Astrocyte (in vitro differentiated cells and primary cell): Measurements from ENCODE around the gene EFNA5.

Source experiments
- CTCF ChIP-seq: IDR thresholded peaks from 2 replicates; pipeline ENCODE4 v1.5.1; 2011; ENCODE audit warnings: low read depth, mild to moderate bottlenecking, inconsistent platforms, low read length, moderate library complexity; ENCODE audit not compliant: insufficient read depth
- EZH2 ChIP-seq: IDR thresholded peaks from 2 replicates; pipeline ENCODE4 v1.6.1; 2012; ENCODE audit warnings: mild to moderate bottlenecking, low read length, inconsistent platforms; ENCODE audit not compliant: insufficient read depth

GRCh38 chr5:107598958-107599357 is 71.8 kb downstream of the EFNA5 start:
- no peak for TF ChIP-seq CTCF
- no peak for TF ChIP-seq EZH2
